HepG2 (cell line): ENCODE measurements around the gene GARIN5A. TPM values are rescaled to one million over a fixed set of nuclear protein-coding genes. Genes with fewer than 3 reads are reported as not detected.

ENCODE experiments used
- ATAC-seq: fragments of 200-7000 bp; cut with Tn5 transposase; 3 replicates; pipeline ENCODE4 v1.9.1; 2020; ENCODE audit warnings: mild to moderate bottlenecking, moderate library complexity
- BruUV-seq: library from RNA; stranded (reverse); fragments of 400-500 nt; replicated peaks from 2 replicates; lab custom pipeline; 2021; lab: Mats Ljungman, UMichigan
- CTCF ChIA-PET: fragments of 300-600 bp; formaldehyde crosslinking; extraction: SDS; loops from one replicate; lab custom pipeline; 2021; ENCODE audit warnings: low total read pairs, inconsistent platforms, low intra/inter-chr PET ratio; lab: Yijun Ruan, JAX
- POLR2A ChIA-PET: fragments of 350-600 bp; sonication (Branson Sonifier 250); formaldehyde crosslinking; loops from one replicate; lab custom pipeline; 2020; ENCODE audit warnings: antibody characterized with exemption, inconsistent platforms; lab: Yijun Ruan, JAX
- DNase-seq: peaks from one replicate; pipeline ENCODE4 v3.0.0-alpha.2; 2015; ENCODE audit warnings: low spot score
- FAIRE-seq: peaks from 3 replicates; lab custom pipeline; 2011; peaks lifted over from hg19 to GRCh38; lab: Jason Lieb, UNC
- H2AFZ ChIP-seq: one replicate; pipeline ENCODE4 v1.6.1; 2011; ENCODE audit warnings: low read length, inconsistent platforms
- H3K27ac ChIP-seq: fragments of 300-600 bp; 3 replicates; pipeline ENCODE4 v1.8.0; 2011; ENCODE audit warnings: mixed run types, mild to moderate bottlenecking, mixed read lengths, low read length, inconsistent platforms; ENCODE audit not compliant: insufficient read depth; ENCODE audit errors: extremely low read length
- H3K27me3 ChIP-seq, 2 experiments: fragments of 200-600 bp in 1 of 2; 2 replicates in 1 of 2; 3 replicates in 1 of 2; pipeline versions ENCODE4 v1.6.0 to v1.8.0; 2011; ENCODE audit warnings: low read length in 2 of 2, mild to moderate bottlenecking in 2 of 2, moderate library complexity in 2 of 2, inconsistent platforms in 1 of 2; ENCODE audit not compliant: insufficient read depth in 2 of 2, control insufficient read depth in 1 of 2
- H3K36me3 ChIP-seq, 2 experiments: fragments of 200-600 bp in 1 of 2; replicated peaks in 1 of 2; 2 replicates in 1 of 2; 3 replicates in 1 of 2; pipeline versions ENCODE4 v1.5.1 to v1.8.0; 2011; ENCODE audit warnings: low read length in 2 of 2, inconsistent platforms in 1 of 2; ENCODE audit not compliant: insufficient read depth in 2 of 2, control insufficient read depth in 1 of 2
- H3K4me1 ChIP-seq: 2 replicates; pipeline ENCODE4 v1.5.1; 2012; ENCODE audit warnings: low read length, inconsistent platforms; ENCODE audit not compliant: insufficient read depth
- H3K4me2 ChIP-seq: 2 replicates; pipeline ENCODE4 v1.6.0; 2011; ENCODE audit warnings: low read depth, low read length, inconsistent platforms
- H3K4me3 ChIP-seq, 3 experiments: fragments of 200-600 bp in 1 of 3; sonication (generic), shearing (Covaris generic) in 1 of 3; replicated peaks in 1 of 3; 2 replicates each; pipeline ENCODE4 v1.5.1; 2011 to 2016; ENCODE audit warnings: low read length in 3 of 3, inconsistent platforms in 2 of 3, low read depth in 2 of 3, mild to moderate bottlenecking in 2 of 3, control low read depth in 1 of 3, mixed read lengths in 1 of 3; ENCODE audit not compliant: insufficient read depth in 1 of 3
- H3K79me2 ChIP-seq: one replicate; pipeline ENCODE4 v1.6.1; 2011; ENCODE audit warnings: low read length, inconsistent platforms; ENCODE audit not compliant: insufficient read depth
- H3K9ac ChIP-seq: 2 replicates; pipeline ENCODE4 v1.6.0; 2011; ENCODE audit warnings: mild to moderate bottlenecking, low read depth, low read length, inconsistent platforms; ENCODE audit not compliant: insufficient read depth
- H3K9me3 ChIP-seq: 2 replicates; pipeline ENCODE4 v1.5.1; 2012; ENCODE audit warnings: mild to moderate bottlenecking, low read length
- H4K20me1 ChIP-seq: 2 replicates; pipeline ENCODE4 v1.6.0; 2011; ENCODE audit warnings: inconsistent platforms, mild to moderate bottlenecking, low read length, moderate library complexity; ENCODE audit not compliant: insufficient read depth
- KDM2A ChIP-seq: sonication (generic); formaldehyde crosslinking; IDR thresholded peaks from 2 replicates; pipeline ENCODE4 v1.4.0; 2020; ENCODE audit warnings: low read depth, missing genetic modification reagents, borderline replicate concordance
- KLF6 ChIP-seq: IDR thresholded peaks from 2 replicates; pipeline ENCODE4 v1.8.0; 2016; ENCODE audit warnings: missing biosample characterization, missing genetic modification reagents
- PAWR ChIP-seq: sonication (generic); formaldehyde crosslinking; IDR thresholded peaks from 2 replicates; pipeline ENCODE4 v1.4.0; 2020; ENCODE audit warnings: missing genetic modification reagents, mild to moderate bottlenecking, borderline replicate concordance
- PRDM10 ChIP-seq: sonication (generic); formaldehyde crosslinking; IDR thresholded peaks from 2 replicates; pipeline ENCODE4 v1.4.0; 2020; ENCODE audit warnings: low read depth, missing genetic modification reagents
- RARA ChIP-seq: IDR thresholded peaks from 2 replicates; pipeline ENCODE4 v1.6.1; 2016; ENCODE audit warnings: missing genetic modification reagents, missing compliant biosample characterization
- RCOR2 ChIP-seq: IDR thresholded peaks from 2 replicates; pipeline ENCODE4 v1.6.1; 2016; ENCODE audit warnings: missing biosample characterization, missing genetic modification reagents
- ZNF282 ChIP-seq: fragments of 450-650 bp; IDR thresholded peaks from 2 replicates; pipeline ENCODE4 v1.6.1; 2018; ENCODE audit not compliant: partially characterized antibody
- ZNF292 ChIP-seq: sonication (generic); formaldehyde crosslinking; IDR thresholded peaks from 2 replicates; pipeline ENCODE4 v1.8.1; 2022; ENCODE audit warnings: mild to moderate bottlenecking, low read depth, missing genetic modification reagents, borderline replicate concordance
- ZNF501 ChIP-seq: sonication (generic); formaldehyde crosslinking; IDR thresholded peaks from 2 replicates; pipeline ENCODE4 v1.5.1; 2020; ENCODE audit warnings: mild to moderate bottlenecking, moderate library complexity, missing genetic modification reagents
- ZNF513 ChIP-seq: sonication (generic); formaldehyde crosslinking; conservative IDR thresholded peaks from 2 replicates; pipeline ENCODE4 v1.5.0; 2020; ENCODE audit warnings: missing genetic modification reagents
- ZNF883 ChIP-seq: sonication (generic); formaldehyde crosslinking; IDR thresholded peaks from 2 replicates; pipeline ENCODE4 v1.5.1; 2020; ENCODE audit warnings: mild to moderate bottlenecking, missing genetic modification reagents; ENCODE audit errors: not compliant biosample characterization
- WGBS: methylation state at CpG from one replicate; pipeline ENCODE4 v1.1.6; 2017; ENCODE audit warnings: low lambda C conversion rate; 5-methylcytosine and 5-hydroxymethylcytosine counted together
- in situ Hi-C: cut with HindIII; loops from 2 replicates; pipeline ENCODE4 v1.10.0; 2017; ENCODE audit warnings: low pct_unique_long_range_greater_than_20kb; ENCODE audit not compliant: extremely low pct_ligation_motif_present
- intact Hi-C: fragments of 100-400 bp; cut with micrococcal nuclease; formaldehyde crosslinking; loops from one replicate; pipeline ENCODE4 v1.10.0; 2022; ENCODE audit not compliant: unreplicated experiment
- polyA plus RNA-seq, 8 experiments: library from polyadenylated mRNA; depleted of rRNA in 3 of 8; stranded (reverse) in 7 of 8; unstranded in 1 of 8; fragments of >200 nt; fragmentation: Illumina TruSeq in 4 of 8; extraction: Trizol in 4 of 8; gene quantifications; 2 replicates each; pipeline versions ENCODE4 v1.2.1 to v1.2.3, GENCODE V29; 2011 to 2016; ENCODE audit warnings: low read depth in 4 of 8, missing spikeins in 1 of 8, mixed read lengths in 1 of 8; ENCODE audit not compliant: insufficient read depth in 1 of 8
- total RNA-seq, 5 experiments: library from RNA; depleted of rRNA; stranded (reverse); fragments of >200 nt; fragmentation: Illumina TruSeq; extraction: Trizol; gene quantifications; 2 replicates each; pipeline ENCODE4 v1.2.3, GENCODE V29; 2016; ENCODE audit warnings: low read depth in 1 of 5

GARIN5A gene
- total and polyA plus RNA-seq, 2 of the 13 experiments (the other 11 are each of a cell fraction or from before 2014, with no cell fraction given) = not detected

- intact Hi-C loops (no loop called here), in situ Hi-C loops (no loop called here)
- no peak for FAIRE-seq
- peaks cover 12% of the 10 kb centered on the region for H3K4me1 ChIP-seq
- ATAC-seq = no peak
- H4K20me1 ChIP-seq = no peaks in the 10 kb centered on the region
- H3K9me3 ChIP-seq = no peaks in the 10 kb centered on the region
- ChIA-PET POLR2A (no interaction called here), CTCF (no interaction called here)
- H3K9ac ChIP-seq = no peak overlapping the region
- H3K4me3 ChIP-seq = no peak overlapping the region
- TF ChIP-seq KDM2A = no peak
- TF ChIP-seq ZNF501 (CRISPR knock-in tag) = no peak
- TF ChIP-seq PRDM10 (CRISPR knock-in tag) = no peak
- TF ChIP-seq RCOR2 (CRISPR knock-in tag) = no peak
- no peak for TF ChIP-seq ZNF282
- no peak for TF ChIP-seq ZNF292 (CRISPR knock-in tag)
- TF ChIP-seq ZNF883 (CRISPR knock-in tag) = no peak
- no peak for TF ChIP-seq KLF6 (CRISPR knock-in tag)
- TF ChIP-seq RARA (CRISPR knock-in tag) = no peak
- no peak for TF ChIP-seq ZNF513 (CRISPR knock-in tag)
- TF ChIP-seq PAWR (CRISPR knock-in tag) = no peak
- DNase-seq = no peak
- H3K4me2 ChIP-seq = no peak overlapping the region
- 33% methylated on average over 2 of the region's 2 CpGs for WGBS
- no peaks in the 10 kb centered on the region for H3K36me3 ChIP-seq
- no peak overlapping the region for H3K27ac ChIP-seq
- no TSS peak for BruUV-seq
- peaks cover 0 to 9% of the 10 kb centered on the region in 2 experiments; a peak in 2 of 5 replicates for H3K27me3 ChIP-seq
- H3K79me2 ChIP-seq = no peaks in the 10 kb centered on the region
- H2AFZ ChIP-seq = no peak overlapping the region
Measured at GRCh38 chr19:50455992-50456391, 20.7 kb downstream of the GARIN5A start.
